Mesenchymal stem cell (in vitro differentiated cells and primary cell): ENCODE results near the gene FSHR. TPM values are rescaled to one million over a fixed set of nuclear protein-coding genes. Genes with fewer than 3 reads are reported as not detected.

Source experiments
- DNase-seq: peaks from one replicate; pipeline ENCODE4 v3.0.0-alpha.2; 2013
- H2AFZ ChIP-seq: one replicate; pipeline ENCODE4 v1.6.1; 2013; ENCODE audit warnings: low read depth, mild to moderate bottlenecking, control low read depth, inconsistent platforms, low read length, moderate library complexity
- H2AK5ac ChIP-seq: 2 replicates; pipeline ENCODE4 v1.6.1; 2013; ENCODE audit warnings: low read length, moderate library complexity, mild to moderate bottlenecking, inconsistent platforms; ENCODE audit not compliant: severe bottlenecking
- H2BK120ac ChIP-seq: one replicate; pipeline ENCODE4 v1.6.1; 2013; ENCODE audit warnings: low read depth, mild to moderate bottlenecking, inconsistent platforms, low read length, moderate library complexity
- H2BK12ac ChIP-seq, 2 experiments: one replicate each; pipeline ENCODE4 v1.6.1; 2013; ENCODE audit warnings: inconsistent platforms in 2 of 2, low read length in 2 of 2, mild to moderate bottlenecking in 2 of 2, moderate library complexity in 2 of 2, control low read depth in 1 of 2
- H2BK15ac ChIP-seq: one replicate; pipeline ENCODE4 v1.6.1; 2013; ENCODE audit warnings: mild to moderate bottlenecking, low read depth, inconsistent platforms; ENCODE audit not compliant: poor library complexity, severe bottlenecking
- H2BK5ac ChIP-seq: 2 replicates; pipeline ENCODE4 v1.6.1; 2013; ENCODE audit warnings: low read depth, mild to moderate bottlenecking, low read length, control low read depth, inconsistent platforms; ENCODE audit not compliant: poor library complexity, severe bottlenecking
- H3K14ac ChIP-seq, 2 experiments: one replicate each; pipeline ENCODE4 v1.6.1; 2013; ENCODE audit warnings: inconsistent platforms in 2 of 2, low read length in 2 of 2, control low read depth in 1 of 2, mild to moderate bottlenecking in 1 of 2, moderate library complexity in 1 of 2
- H3K18ac ChIP-seq, 2 experiments: one replicate each; pipeline ENCODE4 v1.6.1; 2013; ENCODE audit warnings: inconsistent platforms in 2 of 2, low read length in 2 of 2, control low read depth in 1 of 2, low read depth in 1 of 2, mild to moderate bottlenecking in 1 of 2
- H3K23ac ChIP-seq, 2 experiments: one replicate each; pipeline ENCODE4 v1.6.1; 2013; ENCODE audit warnings: inconsistent platforms in 2 of 2, low read length in 2 of 2, mild to moderate bottlenecking in 2 of 2, moderate library complexity in 2 of 2, control low read depth in 1 of 2
- H3K27ac ChIP-seq: 2 replicates; pipeline ENCODE4 v1.5.1; 2013; ENCODE audit warnings: mild to moderate bottlenecking, moderate library complexity, low read length, control low read depth, inconsistent platforms; ENCODE audit not compliant: poor library complexity, severe bottlenecking
- H3K27me3 ChIP-seq, 2 experiments: 2 replicates each; pipeline versions ENCODE4 v1.6.1 to v1.7.0; 2013; ENCODE audit warnings: low read length in 2 of 2, mild to moderate bottlenecking in 2 of 2, moderate library complexity in 2 of 2, control low read depth in 1 of 2, inconsistent platforms in 1 of 2; ENCODE audit not compliant: control insufficient read depth in 1 of 2, insufficient read depth in 1 of 2
- H3K36me3 ChIP-seq, 2 experiments: 2 replicates each; pipeline versions ENCODE4 v1.6.1 to v1.7.0; 2013; ENCODE audit warnings: low read length in 2 of 2, control low read depth in 1 of 2, inconsistent platforms in 1 of 2, low read depth in 1 of 2, mild to moderate bottlenecking in 1 of 2; ENCODE audit not compliant: insufficient read depth in 2 of 2, control insufficient read depth in 1 of 2
- H3K4ac ChIP-seq, 2 experiments: one replicate each; pipeline ENCODE4 v1.6.1; 2013; ENCODE audit warnings: inconsistent platforms in 2 of 2, low read length in 2 of 2, mild to moderate bottlenecking in 2 of 2, moderate library complexity in 2 of 2, control low read depth in 1 of 2, low read depth in 1 of 2
- H3K4me1 ChIP-seq: 2 replicates; pipeline ENCODE4 v1.6.1; 2013; ENCODE audit warnings: low read depth, low read length, control low read depth; ENCODE audit not compliant: control insufficient read depth, insufficient read depth
- H3K4me2 ChIP-seq: 2 replicates; pipeline ENCODE4 v1.6.1; 2013; ENCODE audit warnings: low read length, mild to moderate bottlenecking, inconsistent platforms; ENCODE audit not compliant: poor library complexity, severe bottlenecking
- H3K4me3 ChIP-seq, 2 experiments: 2 replicates each; pipeline versions ENCODE4 v1.5.1 to v1.7.0; 2013; ENCODE audit warnings: low read length in 2 of 2, mild to moderate bottlenecking in 2 of 2, control low read depth in 1 of 2, low read depth in 1 of 2; ENCODE audit not compliant: insufficient read depth in 1 of 2
- H3K79me1 ChIP-seq: replicated peaks from 2 replicates; pipeline ENCODE4 v1.6.1; 2013; ENCODE audit warnings: mild to moderate bottlenecking, control low read depth, low read length, inconsistent platforms; ENCODE audit not compliant: poor library complexity, severe bottlenecking
- H3K9ac ChIP-seq: 2 replicates; pipeline ENCODE4 v1.7.0; 2013; ENCODE audit warnings: mild to moderate bottlenecking, low read length, moderate library complexity
- H3K9me3 ChIP-seq: 2 replicates; pipeline ENCODE4 v1.7.0; 2013; ENCODE audit warnings: mild to moderate bottlenecking, low read length; ENCODE audit not compliant: control insufficient read depth
- H4K8ac ChIP-seq: one replicate; pipeline ENCODE4 v1.6.1; 2013; ENCODE audit warnings: inconsistent platforms, mild to moderate bottlenecking, low read length, moderate library complexity
- H4K91ac ChIP-seq: one replicate; pipeline ENCODE4 v1.6.1; 2013; ENCODE audit warnings: mild to moderate bottlenecking, low read length, inconsistent platforms
- WGBS: methylation state at CpG from one replicate; pipeline ENCODE4 v1.1.7; 2013; ENCODE audit warnings: mixed read lengths; 5-methylcytosine and 5-hydroxymethylcytosine counted together
- small RNA-seq: library from polyadenylated mRNA; stranded (forward); fragments of <200 nt; extraction: miRNeasy Mini kit (QIAGEN cat#:217004); gene quantifications from one replicate; pipeline ENCODE3, GENCODE V24; 2013; ENCODE audit warnings: low read depth

FSHR gene

DNA sequence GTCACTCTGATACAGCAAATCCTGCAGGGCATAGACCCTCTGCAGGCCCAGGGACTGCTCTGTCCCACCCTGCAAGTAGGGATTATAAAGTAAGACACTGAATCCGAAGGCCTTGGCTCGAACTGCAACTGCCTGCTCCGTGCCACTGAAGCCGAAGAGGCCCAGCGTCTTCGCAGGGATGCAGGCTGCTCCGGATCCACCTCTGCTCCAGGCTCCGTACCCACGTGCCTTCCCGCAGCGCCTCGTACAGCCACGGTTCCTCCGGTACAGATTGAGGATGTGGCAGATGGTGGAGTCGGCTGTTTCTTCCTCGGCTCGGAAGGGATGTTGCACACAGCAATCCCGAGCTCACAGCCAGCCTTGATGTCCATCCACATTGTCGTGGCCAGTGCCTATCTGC lies 238.4 kb downstream of the FSHR start:
- no peak overlapping the region for H4K8ac ChIP-seq
- H2BK12ac ChIP-seq, result no peak overlapping the region
- no peak overlapping the region for H3K4ac ChIP-seq
- H3K4me2 ChIP-seq, result no peak overlapping the region
- no peak overlapping the region for H3K14ac ChIP-seq
- no peak overlapping the region for H3K18ac ChIP-seq
- H3K27me3 ChIP-seq, result no peaks in the 10 kb centered on the region
- no peaks in the 10 kb centered on the region for H3K4me1 ChIP-seq
- no peak overlapping the region for H3K27ac ChIP-seq
- no peaks in the 10 kb centered on the region for H3K36me3 ChIP-seq
- H3K4me3 ChIP-seq, result no peak overlapping the region
- H2AFZ ChIP-seq, result no peak overlapping the region
- DNase-seq, result no peak
- H2BK5ac ChIP-seq, result no peak overlapping the region
- H2BK15ac ChIP-seq, result no peak overlapping the region
- no peak overlapping the region for H3K23ac ChIP-seq
- H2AK5ac ChIP-seq, result no peak overlapping the region
- H4K91ac ChIP-seq, result no peak overlapping the region
- WGBS, result 93% methylated on average over 19 of the region's 19 CpGs
- no peaks in the 10 kb centered on the region for H3K79me1 ChIP-seq
- H2BK120ac ChIP-seq, result no peak overlapping the region
- no peaks in the 10 kb centered on the region for H3K9me3 ChIP-seq
- no peak overlapping the region for H3K9ac ChIP-seq

DNA sequence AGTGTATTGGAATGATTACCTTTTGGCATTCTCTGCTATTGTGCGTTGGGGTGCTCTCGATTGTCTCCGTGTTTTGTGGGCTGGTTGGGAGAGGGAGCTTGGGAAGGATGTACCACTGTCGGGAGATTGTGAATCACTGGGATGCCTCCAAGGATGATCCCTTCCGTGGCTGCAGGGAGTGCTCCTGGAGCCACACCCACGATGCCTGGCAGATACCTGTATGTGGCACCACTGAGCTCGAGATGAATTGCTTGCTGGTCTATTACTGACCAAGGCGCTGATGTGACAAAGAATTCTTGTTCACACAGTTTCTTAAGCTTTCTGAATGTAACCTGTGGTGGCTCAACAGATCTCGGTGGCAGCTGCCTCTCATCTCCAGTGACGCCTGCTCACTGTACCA lies 239.1 kb downstream of the FSHR start:
- WGBS, result 74% methylated on average over 10 of the region's 10 CpGs
- no peak for DNase-seq
- no peaks in the 10 kb centered on the region for H3K27me3 ChIP-seq
- no peak overlapping the region for H4K8ac ChIP-seq
- H2BK12ac ChIP-seq, result no peak overlapping the region
- no peak overlapping the region for H3K4ac ChIP-seq
- no peak overlapping the region for H3K27ac ChIP-seq
- H2BK5ac ChIP-seq, result no peak overlapping the region
- H3K4me1 ChIP-seq, result no peaks in the 10 kb centered on the region
- no peak overlapping the region for H2AK5ac ChIP-seq
- H4K91ac ChIP-seq, result no peak overlapping the region
- H3K18ac ChIP-seq, result no peak overlapping the region
- H2BK120ac ChIP-seq, result no peak overlapping the region
- H2AFZ ChIP-seq, result no peak overlapping the region
- no peak overlapping the region for H3K14ac ChIP-seq
- H3K36me3 ChIP-seq, result no peaks in the 10 kb centered on the region
- no peak overlapping the region for H3K4me3 ChIP-seq
- H3K9me3 ChIP-seq, result no peaks in the 10 kb centered on the region
- H2BK15ac ChIP-seq, result no peak overlapping the region
- no peak overlapping the region for H3K23ac ChIP-seq
- no peaks in the 10 kb centered on the region for H3K79me1 ChIP-seq
- H3K4me2 ChIP-seq, result no peak overlapping the region
- H3K9ac ChIP-seq, result no peak overlapping the region

DNA sequence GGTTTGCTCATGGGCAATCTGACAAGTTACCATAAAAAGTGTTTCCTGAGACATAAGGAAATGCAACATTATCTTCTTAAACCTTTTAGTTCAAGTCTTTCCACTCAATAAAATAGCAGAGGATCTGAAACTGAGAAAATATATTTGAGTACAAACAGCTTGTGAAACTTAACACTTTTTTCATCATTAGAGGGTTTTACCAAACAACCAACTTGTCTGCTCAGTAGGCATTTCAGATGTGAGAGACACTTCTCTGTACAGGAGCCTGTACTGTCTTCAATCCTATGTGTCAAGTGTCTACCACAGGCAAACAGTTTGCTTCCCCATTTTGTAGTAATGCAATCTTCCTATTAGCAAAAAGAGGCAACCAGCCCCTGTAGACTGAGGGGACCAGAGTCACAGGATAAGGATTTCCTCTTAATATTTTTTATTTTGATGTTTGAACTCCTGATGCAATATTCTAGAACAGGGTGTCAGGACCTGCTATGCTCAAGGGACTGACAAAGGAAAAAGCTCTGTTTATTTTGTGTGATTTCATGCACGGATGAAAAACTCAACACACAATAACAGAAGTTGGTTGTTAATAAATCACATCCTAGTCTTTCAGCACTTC lies 239.7 kb downstream of the FSHR start:
- H3K18ac ChIP-seq, result no peak overlapping the region
- no peak overlapping the region for H3K14ac ChIP-seq
- H3K4ac ChIP-seq, result no peak overlapping the region
- no peak overlapping the region for H2AFZ ChIP-seq
- no peak overlapping the region for H2BK5ac ChIP-seq
- H3K79me1 ChIP-seq, result no peaks in the 10 kb centered on the region
- H3K9ac ChIP-seq, result no peak overlapping the region
- DNase-seq, result no peak
- H3K23ac ChIP-seq, result no peak overlapping the region
- no peak overlapping the region for H3K4me2 ChIP-seq
- H3K27me3 ChIP-seq, result no peaks in the 10 kb centered on the region
- H2BK15ac ChIP-seq, result no peak overlapping the region
- 77% methylated on average over 1 of the region's 1 CpG for WGBS
- no peaks in the 10 kb centered on the region for H3K36me3 ChIP-seq
- no peaks in the 10 kb centered on the region for H3K4me1 ChIP-seq
- H2BK12ac ChIP-seq, result no peak overlapping the region
- H4K8ac ChIP-seq, result no peak overlapping the region
- H2BK120ac ChIP-seq, result no peak overlapping the region
- H4K91ac ChIP-seq, result no peak overlapping the region
- H3K4me3 ChIP-seq, result no peak overlapping the region
- H3K27ac ChIP-seq, result no peak overlapping the region
- H2AK5ac ChIP-seq, result no peak overlapping the region
- no peaks in the 10 kb centered on the region for H3K9me3 ChIP-seq

Small RNA genes within 50 kb of the gene (small RNA-seq; reads per million reads assigned to genes)
- gene MIR548BA, result not detected
